Measurements from ENCODE around the gene BAG5.
"Not testable (repeated sequence)": the region's sequence is repeated elsewhere in the genome, so short reads cannot be mapped to it uniquely, and the experiment has no call there.

BAG5 gene

GRCh38 chr14:103562429-103563225 is at the start of gene BAG5, which contains the start of gene COA8:
BAG5 (minus strand) TSS chr14:103562657; CDS start chr14:103561164, 1,493 bp downstream.
COA8 (plus strand) TSS chr14:103562960; CDS start chr14:103563002, 42 bp downstream.
- DNase-seq (ENCODE audit: low read depth), result peak; percentile 75

GRCh38 chr14:103611215-103611614 is 48.8 kb upstream of the BAG5 start:
- no peak for DNase-seq (ENCODE audit: low read depth)

- DNase-seq (ENCODE audit: low read depth), result not testable (repeated sequence)
Observed at GRCh38 chr14:103609081-103609480, 46.6 kb upstream of the BAG5 start.

- DNase-seq (ENCODE audit: low read depth), result no peak
Observed at GRCh38 chr14:103607822-103608221, 45.4 kb upstream of the BAG5 start.

- peak; percentile 20 for DNase-seq (ENCODE audit: low read depth)
Observed at GRCh38 chr14:103606963-103607668, 44.7 kb upstream of the BAG5 start.

- DNase-seq (ENCODE audit: low read depth), result no peak
Observed at GRCh38 chr14:103604620-103605019, 42.2 kb upstream of the BAG5 start.

- DNase-seq (ENCODE audit: low read depth), result no peak
Observed at GRCh38 chr14:103600503-103600902, 38.0 kb upstream of the BAG5 start.

GRCh38 chr14:103597623-103598377 is 35.3 kb upstream of the BAG5 start:
- no peak for DNase-seq (ENCODE audit: low read depth)

- no peak for DNase-seq (ENCODE audit: low read depth)
Observed at GRCh38 chr14:103594265-103594664, 31.8 kb upstream of the BAG5 start.

GRCh38 chr14:103593577-103593976 is 31.1 kb upstream of the BAG5 start:
- no peak for DNase-seq (ENCODE audit: low read depth)

- DNase-seq (ENCODE audit: low read depth), result no peak
Observed at GRCh38 chr14:103584326-103584915, 22.0 kb upstream of the BAG5 start.

GRCh38 chr14:103581954-103582703 is 19.7 kb upstream of the BAG5 start:
- DNase-seq (ENCODE audit: low read depth), result no peak

GRCh38 chr14:103581206-103581605 is 18.7 kb upstream of the BAG5 start:
- no peak for DNase-seq (ENCODE audit: low read depth)

- no peak for DNase-seq (ENCODE audit: low read depth)
Observed at GRCh38 chr14:103578401-103579075, 16.1 kb upstream of the BAG5 start.

- no peak for DNase-seq (ENCODE audit: low read depth)
Observed at GRCh38 chr14:103576371-103577024, 14.0 kb upstream of the BAG5 start.

GRCh38 chr14:103574707-103575285 is 12.3 kb upstream of the BAG5 start:
- no peak for DNase-seq (ENCODE audit: low read depth)

GRCh38 chr14:103574104-103574503 is 11.6 kb upstream of the BAG5 start:
- DNase-seq (ENCODE audit: low read depth), result no peak

GRCh38 chr14:103569408-103569807 is 7.0 kb upstream of the BAG5 start:
- DNase-seq (ENCODE audit: low read depth), result no peak

- no peak for DNase-seq (ENCODE audit: low read depth)
Observed at GRCh38 chr14:103568952-103569351, 6.5 kb upstream of the BAG5 start.
